PC-3 (cell line): Measurements from ENCODE around the gene C1S. TPM values are rescaled to one million over a fixed set of nuclear protein-coding genes. Genes with fewer than 3 reads are reported as not detected.
A peak's percentile ranks its signal among the peaks of the same experiment; 100 is the strongest.

Source experiments
- ATAC-seq: fragments of 200-7000 bp; cut with Tn5 transposase; 2 replicates; pipeline ENCODE4 v1.9.1; 2020; ENCODE audit warnings: mild to moderate bottlenecking, moderate library complexity
- BruUV-seq: library from RNA; stranded (reverse); fragments of 400-500 nt; replicated peaks from 2 replicates; lab custom pipeline; 2021; lab: Mats Ljungman, UMichigan
- CTCF ChIA-PET: fragments of 300-600 bp; sonication (Branson Sonifier 250); formaldehyde crosslinking; loops from one replicate; lab custom pipeline; 2022; ENCODE audit warnings: antibody characterized with exemption; lab: Charles Lee
- POLR2A ChIA-PET: fragments of 300-600 bp; sonication (Branson Sonifier 250); formaldehyde crosslinking; loops from one replicate; lab custom pipeline; 2022; ENCODE audit warnings: antibody characterized with exemption; ENCODE audit not compliant: unreplicated experiment; lab: Charles Lee
- DNase-seq: peaks from one replicate; pipeline ENCODE4 v3.0.0-alpha.2; 2015
- H2AFZ ChIP-seq: fragments of 300-600 bp; sonication (generic); 2 replicates; pipeline ENCODE4 v1.6.0; 2016; ENCODE audit warnings: antibody characterized with exemption, low read length
- H3F3A ChIP-seq: fragments of 300-600 bp; sonication (generic); one replicate; pipeline ENCODE4 v1.6.0; 2017; ENCODE audit warnings: antibody characterized with exemption, low read length, control low read depth, mild to moderate bottlenecking; ENCODE audit not compliant: unreplicated experiment
- H3K27ac ChIP-seq: fragments of 300-600 bp; sonication (generic); 2 replicates; pipeline ENCODE4 v1.5.1; 2016; ENCODE audit warnings: mild to moderate bottlenecking, low read length
- H3K27me3 ChIP-seq: fragments of 300-600 bp; sonication (generic); 2 replicates; pipeline ENCODE4 v1.6.1; 2016; ENCODE audit warnings: low read length, mixed read lengths
- H3K36me3 ChIP-seq: fragments of 300-600 bp; sonication (generic); 2 replicates; pipeline ENCODE4 v1.6.1; 2016; ENCODE audit warnings: low read depth, mixed run types, low read length, mixed read lengths
- H3K4me1 ChIP-seq: fragments of 300-600 bp; sonication (generic); 2 replicates; pipeline ENCODE4 v1.5.1; 2016; ENCODE audit warnings: low read length; ENCODE audit not compliant: insufficient read depth
- H3K4me2 ChIP-seq: fragments of 300-600 bp; sonication (generic); 2 replicates; pipeline ENCODE4 v1.6.0; 2016; ENCODE audit warnings: low read length
- H3K4me3 ChIP-seq: fragments of 300-600 bp; sonication (generic); 2 replicates; pipeline ENCODE4 v1.5.1; 2016; ENCODE audit warnings: mild to moderate bottlenecking, low read length, mixed read lengths
- H3K79me2 ChIP-seq: fragments of 300-600 bp; sonication (generic); 2 replicates; pipeline ENCODE4 v1.6.1; 2017; ENCODE audit warnings: low read length, mixed read lengths
- H3K9ac ChIP-seq: fragments of 300-600 bp; sonication (generic); 2 replicates; pipeline ENCODE4 v1.6.0; 2016; ENCODE audit warnings: mild to moderate bottlenecking, low read length
- H3K9me2 ChIP-seq: fragments of 300-600 bp; sonication (generic); replicated peaks from 2 replicates; pipeline ENCODE4 v1.6.1; 2016; ENCODE audit warnings: mixed run types, low read length, mixed read lengths
- H3K9me3 ChIP-seq: fragments of 300-600 bp; sonication (generic); 2 replicates; pipeline ENCODE4 v1.6.1; 2016; ENCODE audit warnings: low read length, mixed read lengths
- H4K20me1 ChIP-seq: fragments of 300-600 bp; sonication (generic); 2 replicates; pipeline ENCODE4 v1.6.1; 2016; ENCODE audit warnings: low read length, mixed read lengths
- CTCF ChIP-seq: fragments of 300-600 bp; sonication (generic); conservative IDR thresholded peaks from 2 replicates; pipeline ENCODE4 v1.5.1; 2017; ENCODE audit warnings: antibody characterized with exemption, low read depth, mild to moderate bottlenecking, low read length
- EZH2 ChIP-seq: fragments of 300-600 bp; sonication (generic); IDR thresholded peaks from one replicate; pipeline ENCODE4 v1.6.1; 2017; ENCODE audit warnings: antibody characterized with exemption, mild to moderate bottlenecking, low read length; ENCODE audit not compliant: unreplicated experiment
- EZH2phosphoT487 ChIP-seq: fragments of 300-600 bp; sonication (generic); IDR thresholded peaks from 2 replicates; pipeline ENCODE4 v1.6.1; 2018; ENCODE audit warnings: mild to moderate bottlenecking, antibody characterized with exemption, low read length, borderline replicate concordance
- intact Hi-C: fragments of 100-400 bp; cut with micrococcal nuclease; formaldehyde crosslinking; loops from 2 replicates; pipeline ENCODE4 v1.9.0; 2023
- total RNA-seq: library from RNA; depleted of rRNA; stranded (reverse); fragments of >200 nt; gene quantifications from 2 replicates; pipeline ENCODE4 v1.2.3, GENCODE V29; 2014

C1S gene
- total RNA-seq, 1 experiment from 2014 or later, result 2.9 TPM

- no peak overlapping the region for H3K9ac ChIP-seq
- no peaks in the 10 kb centered on the region for H3K36me3 ChIP-seq
- H3K27ac ChIP-seq, result no peak overlapping the region
- ATAC-seq, result no peak
- intact Hi-C loops, result no loop called here
- no peaks in the 10 kb centered on the region for H3K27me3 ChIP-seq
- ChIA-PET POLR2A (no interaction called here), CTCF (no interaction called here)
- BruUV-seq, result no TSS peak
- H4K20me1 ChIP-seq, result no peaks in the 10 kb centered on the region
- H3F3A ChIP-seq, result no peaks in the 10 kb centered on the region
- no peak overlapping the region for H2AFZ ChIP-seq
- no peaks in the 10 kb centered on the region for H3K79me2 ChIP-seq
- no peak for DNase-seq
- TF ChIP-seq EZH2phosphoT487, result no peak
- TF ChIP-seq EZH2, result no peak
- no peak for TF ChIP-seq CTCF
- H3K4me3 ChIP-seq, result no peak overlapping the region
- H3K9me3 ChIP-seq, result no peaks in the 10 kb centered on the region
- no peaks in the 10 kb centered on the region for H3K4me1 ChIP-seq
- H3K4me2 ChIP-seq, result no peak overlapping the region
- H3K9me2 ChIP-seq, result no peaks in the 10 kb centered on the region
Observed at GRCh38 chr12:7038591-7038990, 21.9 kb upstream of the C1S start.

GRCh38 chr12:7039403-7039802 lies 21.1 kb upstream of the C1S start:
- ChIA-PET POLR2A (no interaction called here), CTCF (no interaction called here)
- H3K36me3 ChIP-seq, result no peaks in the 10 kb centered on the region
- no peaks in the 10 kb centered on the region for H3K27me3 ChIP-seq
- no peak overlapping the region for H3K4me2 ChIP-seq
- intact Hi-C loops, result no loop called here
- DNase-seq (no peak), ATAC-seq (no peak)
- H3K4me1 ChIP-seq, result no peaks in the 10 kb centered on the region
- no peaks in the 10 kb centered on the region for H3K79me2 ChIP-seq
- no peak for TF ChIP-seq CTCF
- TF ChIP-seq EZH2, result no peak
- TF ChIP-seq EZH2phosphoT487, result no peak
- no TSS peak for BruUV-seq
- no peaks in the 10 kb centered on the region for H3F3A ChIP-seq
- no peak overlapping the region for H3K27ac ChIP-seq
- H3K9ac ChIP-seq, result no peak overlapping the region
- no peaks in the 10 kb centered on the region for H3K9me2 ChIP-seq
- H3K9me3 ChIP-seq, result no peaks in the 10 kb centered on the region
- H2AFZ ChIP-seq, result no peak overlapping the region
- no peaks in the 10 kb centered on the region for H4K20me1 ChIP-seq
- H3K4me3 ChIP-seq, result no peak overlapping the region

- Histone ChIP-seq H3K9ac (no peak overlapping the region), H3K4me3 (no peak overlapping the region), H3K79me2 (no peaks in the 10 kb centered on the region), H3K4me1 (no peaks in the 10 kb centered on the region), H2AFZ (no peak overlapping the region), H3K27me3 (no peaks in the 10 kb centered on the region), H3K9me2 (no peaks in the 10 kb centered on the region), H4K20me1 (no peaks in the 10 kb centered on the region), H3K9me3 (no peaks in the 10 kb centered on the region), H3K27ac (no peak overlapping the region), H3K4me2 (no peak overlapping the region), H3F3A (no peaks in the 10 kb centered on the region), H3K36me3 (no peaks in the 10 kb centered on the region)
- TF ChIP-seq EZH2phosphoT487 (no peak), EZH2 (no peak), CTCF (peak; percentile 50)
- ATAC-seq, result peak; percentile 53
- DNase-seq, result peak; percentile 39
- intact Hi-C loops, result no loop called here
- POLR2A ChIA-PET, result no interaction called here
- CTCF ChIA-PET, result interaction anchor here (1.3 kb wide), 1 partner anchor 98 kb away, joined by 4 read pairs; no protein-coding TSS in a partner anchor
- no TSS peak for BruUV-seq
Observed at GRCh38 chr12:7042842-7043241, 17.7 kb upstream of the C1S start.
